Activated gamma-delta T cell treated with Interleukin-2 at 50 U/mL for 16 hours (primary cell): ENCODE measurements around the gene CNP.
A peak's percentile ranks its signal among the peaks of the same experiment; 100 is the strongest.
"Not testable (repeated sequence)": the region's sequence is repeated elsewhere in the genome, so short reads cannot be mapped to it uniquely, and the experiment has no call there.

ENCODE experiments used
- DNase-seq: peaks from one replicate; pipeline ENCODE4 v3.0.0-alpha.2; 2020

CNP gene

GRCh38 chr17:41966463-41967140, at the start of gene CNP:
CNP (plus strand) TSS chr17:41966795; CDS start chr17:41966885, 90 bp downstream.
- DNase-seq = peak; percentile 89

- no peak for DNase-seq
These were observed 49.4 kb upstream of the CNP start for GRCh38 chr17:41917192-41917591.

GRCh38 chr17:41917679-41918313, 48.8 kb upstream of the CNP start:
- peak; percentile 31 for DNase-seq

GRCh38 chr17:41918314-41919164, 48.1 kb upstream of the CNP start, which contains the start of gene ACLY:
ACLY (minus strand) TSS chr17:41918951; CDS start chr17:41913873, 5,078 bp downstream.
- peak; percentile 94 for DNase-seq

GRCh38 chr17:41919165-41919817, 47.3 kb upstream of the CNP start:
- no peak for DNase-seq

GRCh38 chr17:41919840-41920579, 46.6 kb upstream of the CNP start:
- no peak for DNase-seq

- DNase-seq = no peak
These were observed 46.0 kb upstream of the CNP start for GRCh38 chr17:41920580-41920955.

- DNase-seq = no peak
These were observed 40.5 kb upstream of the CNP start for GRCh38 chr17:41925991-41926590.

GRCh38 chr17:41928693-41929251, 37.8 kb upstream of the CNP start:
- no peak for DNase-seq

GRCh38 chr17:41930009-41930832, 36.4 kb upstream of the CNP start, which contains the start of gene ODAD4:
ODAD4 (plus strand) TSS chr17:41930617; CDS start chr17:41930724, 107 bp downstream.
- DNase-seq = peak; percentile 94

GRCh38 chr17:41930833-41931156, 35.8 kb upstream of the CNP start:
- not testable (repeated sequence) for DNase-seq

GRCh38 chr17:41931715-41932114, 34.9 kb upstream of the CNP start:
- not testable (repeated sequence) for DNase-seq

GRCh38 chr17:41932816-41933389, 33.7 kb upstream of the CNP start:
- no peak for DNase-seq

- DNase-seq = no peak
These were observed 31.0 kb upstream of the CNP start for GRCh38 chr17:41935641-41936040.

- no peak for DNase-seq
These were observed 28.3 kb upstream of the CNP start for GRCh38 chr17:41937970-41938954.

- DNase-seq = no peak
These were observed 27.4 kb upstream of the CNP start for GRCh38 chr17:41939044-41939692.

GRCh38 chr17:41939693-41940090, 26.9 kb upstream of the CNP start:
- DNase-seq = no peak

GRCh38 chr17:41941168-41941567, 25.4 kb upstream of the CNP start:
- no peak for DNase-seq
